ENCODE measurements around the gene DRP2. TPM values are rescaled to one million over a fixed set of nuclear protein-coding genes. Genes with fewer than 3 reads are reported as not detected.
"Not testable (repeated sequence)": the region's sequence is repeated elsewhere in the genome, so short reads cannot be mapped to it uniquely, and the experiment has no call there.

DRP2 gene
- polyA plus RNA-seq, 5 donors = 1.4 to 2.1 (median 1.9) TPM

- no peak for DNase-seq
Measured at GRCh38 chrX:101231080-101231479, 11.5 kb downstream of the DRP2 start.

DNA sequence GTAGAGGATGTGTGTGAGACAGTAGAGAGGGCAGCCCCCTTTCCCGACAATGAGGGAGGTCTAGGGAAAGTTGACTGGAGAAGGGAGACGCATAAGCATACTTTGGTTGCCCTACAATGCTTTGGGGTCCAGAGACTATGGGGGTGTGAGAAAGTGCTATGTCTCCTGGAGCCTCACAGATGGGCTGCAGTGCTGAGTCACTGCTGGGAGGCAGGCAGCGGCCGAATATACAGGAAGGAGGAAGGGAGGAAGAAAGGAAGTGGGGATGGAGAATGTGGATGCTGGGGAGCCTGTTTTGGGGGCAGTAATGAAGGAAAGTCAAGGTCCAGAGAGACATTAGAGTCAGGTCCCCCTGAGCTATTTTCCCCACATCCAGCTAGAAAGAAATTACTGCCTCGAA lies 12.7 kb downstream of the DRP2 start:
- DNase-seq = no peak

GRCh38 chrX:101237041-101237440 lies 17.5 kb downstream of the DRP2 start:
- DNase-seq = no peak

DNA sequence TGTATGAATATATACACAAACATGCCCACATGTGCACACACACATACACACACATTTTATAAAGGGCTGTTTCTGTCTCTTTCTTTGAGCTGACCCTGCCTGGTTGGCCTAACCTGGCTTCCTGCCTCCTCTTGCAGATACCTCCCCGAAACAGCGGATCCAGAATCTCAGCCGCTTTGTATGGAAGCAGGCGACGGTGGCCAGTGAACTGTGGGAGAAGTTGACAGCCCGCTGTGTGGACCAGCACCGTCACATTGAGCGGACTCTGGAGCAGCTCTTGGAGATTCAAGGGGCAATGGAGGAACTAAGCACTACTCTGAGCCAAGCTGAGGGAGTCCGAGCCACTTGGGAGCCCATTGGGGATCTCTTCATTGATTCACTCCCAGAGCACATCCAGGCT lies 21.9 kb downstream of the DRP2 start:
- no peak for DNase-seq

DNA sequence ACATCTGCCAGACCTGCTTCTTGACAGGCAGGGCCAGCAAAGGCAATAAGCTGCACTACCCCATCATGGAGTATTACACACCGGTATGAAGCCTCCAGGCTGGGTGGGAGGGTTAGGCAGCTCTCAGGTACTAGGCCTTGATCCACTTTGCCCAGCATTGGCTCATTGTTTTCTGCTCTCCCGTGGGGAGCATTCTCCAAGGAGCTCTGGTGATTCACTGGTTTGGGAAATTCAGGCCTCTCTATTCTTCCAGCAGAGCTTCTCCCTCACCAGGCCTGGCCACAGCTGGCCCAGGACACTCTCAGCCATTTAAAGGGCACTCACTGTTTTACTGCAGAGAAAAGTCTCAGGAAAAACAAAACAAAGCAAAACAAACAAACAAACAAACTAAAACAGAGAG lies 33.0 kb downstream of the DRP2 start:
- no peak for DNase-seq

DNA sequence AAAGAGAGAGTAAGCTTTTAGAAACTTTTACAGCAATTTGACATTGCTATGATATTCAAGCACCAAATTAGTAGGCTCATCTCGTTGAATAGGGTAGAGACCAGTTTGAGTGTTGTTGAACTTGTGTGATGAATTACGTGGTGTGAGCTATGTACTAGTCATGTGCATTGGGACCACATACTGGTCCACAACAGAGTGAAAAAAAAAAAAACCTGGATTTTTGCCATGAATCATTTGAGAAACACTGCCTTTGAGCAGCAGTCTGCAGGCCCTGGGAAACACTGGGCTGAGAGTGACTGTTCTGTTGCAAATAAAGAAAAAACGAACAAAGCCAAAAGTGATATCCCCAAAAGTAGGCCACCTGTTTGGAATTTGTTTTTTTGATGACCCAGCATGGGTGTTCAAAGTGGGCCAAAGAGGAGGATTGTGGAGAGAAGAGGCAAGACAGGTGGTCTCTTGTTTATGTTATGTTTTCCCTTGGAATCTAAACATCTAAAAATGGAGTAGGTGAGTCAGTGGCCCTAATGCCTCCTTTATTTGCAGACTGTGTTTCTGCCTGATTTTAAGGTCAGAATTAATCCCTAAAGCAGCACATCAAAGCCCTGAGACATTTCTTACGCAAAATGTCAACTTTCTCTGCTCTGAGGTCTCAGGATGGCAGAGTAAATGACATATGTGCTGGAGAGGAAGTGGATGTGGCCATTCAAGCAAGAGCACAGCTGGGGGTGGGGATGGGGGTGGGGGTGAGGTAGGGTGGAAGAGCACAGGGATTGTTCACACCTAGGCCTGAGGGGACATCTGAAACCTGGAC lies 38.1 kb downstream of the DRP2 start:
- no peak for DNase-seq

GRCh38 chrX:101258259-101258581 lies 38.6 kb downstream of the DRP2 start:
- no peak for DNase-seq

GRCh38 chrX:101260435-101260834 lies 40.8 kb downstream of the DRP2 start:
- DNase-seq = no peak

DNA sequence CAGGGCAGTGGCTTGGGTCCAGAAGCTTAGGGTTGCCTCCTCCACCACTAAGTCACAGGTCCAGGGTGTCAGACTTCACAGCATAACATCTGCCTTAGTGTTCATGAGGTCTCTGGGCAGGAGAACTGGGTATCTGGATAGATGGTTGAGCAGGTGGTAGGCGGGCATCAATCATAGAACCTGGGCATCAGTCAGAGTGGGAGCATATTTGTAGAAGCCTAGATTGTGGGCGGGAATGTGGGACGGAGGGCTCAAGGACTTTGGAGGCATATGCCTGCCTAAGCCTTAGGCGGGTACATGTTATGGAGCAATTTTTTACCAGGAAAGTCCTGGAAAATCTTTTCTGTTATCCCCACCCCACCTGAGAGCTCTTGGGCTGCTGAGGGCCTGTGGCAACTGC lies 43.0 kb downstream of the DRP2 start:
- DNase-seq = no peak

DNA sequence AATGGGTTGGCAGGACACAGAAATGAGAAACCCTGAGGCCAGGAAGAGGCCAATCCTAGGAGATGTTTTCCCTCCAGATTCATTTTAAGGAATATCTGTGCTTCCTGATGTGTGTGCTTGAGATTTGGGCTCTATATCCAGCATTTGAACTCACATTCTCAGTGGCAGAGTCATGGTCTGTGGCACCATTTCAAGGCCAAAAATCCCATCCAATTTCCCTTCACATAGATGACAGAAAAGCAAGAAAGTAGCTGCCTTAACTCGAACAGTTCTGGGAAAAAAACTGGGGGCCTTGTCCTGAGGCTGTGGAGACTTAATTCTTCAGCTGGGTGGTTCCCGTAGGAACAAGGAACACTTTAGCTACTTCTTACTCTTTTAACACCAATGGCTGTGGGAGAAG lies 44.2 kb downstream of the DRP2 start:
- no peak for DNase-seq

DNA sequence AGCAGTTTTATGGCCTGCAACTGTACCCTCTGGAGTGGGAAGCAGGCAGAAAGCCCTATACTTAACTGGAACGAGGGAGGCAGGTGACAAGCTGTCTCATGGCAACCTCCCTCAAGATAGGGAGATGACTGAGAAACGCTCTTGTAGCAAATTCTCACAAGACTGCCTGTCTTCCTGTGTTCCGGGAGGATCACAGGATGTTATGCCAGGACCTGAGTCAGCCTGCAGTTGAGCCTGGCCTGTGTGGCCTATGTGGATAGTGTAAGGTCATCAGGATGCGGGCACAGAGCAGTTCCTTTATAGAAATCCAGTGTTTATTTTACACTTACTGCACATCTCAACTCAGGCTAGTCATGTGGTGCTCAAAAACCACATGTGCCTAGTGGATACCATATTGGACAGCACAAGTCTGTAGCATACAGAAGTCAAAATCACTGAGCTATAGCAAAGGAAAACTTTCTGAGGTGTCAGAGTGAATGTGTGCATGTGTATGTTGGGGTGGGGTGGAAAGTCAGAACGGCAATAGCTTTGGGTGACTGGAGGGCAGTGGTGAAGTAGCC lies 46.4 kb downstream of the DRP2 start:
- no peak for DNase-seq

DNA sequence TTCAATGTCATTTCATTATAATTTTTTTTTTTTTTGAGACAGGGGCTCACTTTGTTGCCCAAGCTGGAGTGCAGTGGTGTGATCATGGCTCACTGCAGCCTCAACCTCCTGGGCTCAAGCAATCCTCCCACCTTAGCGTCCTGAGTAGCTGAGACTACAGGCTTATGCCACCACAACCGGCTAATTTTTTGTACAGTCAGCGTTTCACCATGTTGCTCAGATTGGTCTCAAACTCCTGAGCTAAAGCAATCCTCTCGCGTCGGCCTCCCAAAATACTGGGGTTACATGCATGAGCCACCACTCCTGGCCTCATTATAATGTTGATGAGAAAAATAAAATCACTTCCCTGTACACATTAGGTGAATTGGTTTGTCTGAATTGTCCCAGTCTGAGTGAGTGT lies 54.6 kb downstream of the DRP2 start:
- DNase-seq = no peak

GRCh38 chrX:101276238-101276637 lies 56.7 kb downstream of the DRP2 start:
- DNase-seq = no peak

- peak; percentile 12 to 22 for DNase-seq
Measured at GRCh38 chrX:101287402-101287801, 67.8 kb downstream of the DRP2 start.

DNA sequence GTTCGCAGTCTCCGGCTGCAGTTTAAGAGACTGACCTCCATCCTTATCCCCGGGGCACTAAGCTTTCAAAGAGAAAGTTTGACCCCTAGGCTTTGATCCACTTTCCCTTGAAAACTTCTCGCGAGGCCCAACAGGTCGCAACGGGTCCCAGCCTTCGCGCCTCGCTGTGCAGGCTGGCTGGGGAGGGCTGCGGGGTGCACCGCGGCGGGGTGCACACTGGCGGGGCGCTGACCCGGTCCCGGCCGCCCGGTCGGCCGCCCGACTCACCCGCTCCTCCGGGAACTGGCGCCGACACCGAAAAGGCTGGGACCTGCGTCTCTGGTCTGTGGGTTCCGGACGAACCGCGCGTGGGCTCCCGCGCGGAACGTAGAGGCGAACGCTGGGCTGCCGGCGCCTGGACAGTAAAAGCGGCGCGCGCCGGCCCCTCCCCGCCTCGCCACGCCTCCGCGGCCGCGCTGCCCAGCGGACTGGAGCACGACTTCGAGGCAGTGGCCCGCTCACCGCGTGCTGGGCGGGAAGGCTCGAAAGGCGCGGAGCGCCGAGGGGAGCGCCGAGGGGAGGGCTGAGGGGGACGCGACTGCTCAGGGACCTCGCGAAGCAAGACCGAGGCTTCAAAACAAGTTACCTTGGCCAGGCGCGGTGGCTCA lies 71.5 kb downstream of the DRP2 start, which contains the start of gene TAF7L:
Gene TAF7L (minus strand): TSS at position 378 of the 647 bp plus-strand sequence. CDS start 3,791 bp downstream, outside the sequence.
- DNase-seq = no peak

- DNase-seq = not testable (repeated sequence)
Measured at GRCh38 chrX:101295603-101296002, 76.0 kb downstream of the DRP2 start.

- DNase-seq = no peak
Measured at GRCh38 chrX:101303790-101304189, 84.2 kb downstream of the DRP2 start.

Other genes with a start within 250 kb of the DRP2 start
- gene TRMT2B, start 167.7 kb upstream of the DRP2 start, polyA plus RNA-seq (ENCODE audit: insufficient read depth in 1 of 5, insufficient read length in 5 of 5, low replicate concordance in 1 of 5) = 10 to 100 TPM in 4 of 5 donors, 1 to 10 TPM in 1; 9.6 to 12.8 (median 12.3) TPM
- 10 to 100 TPM in 4 of 5 donors, 1 to 10 TPM in 1; 9.0 to 17.1 (median 13.5) TPM for gene TMEM35A, start 140.9 kb upstream of the DRP2 start, polyA plus RNA-seq (ENCODE audit: insufficient read depth in 1 of 5, insufficient read length in 5 of 5, low replicate concordance in 1 of 5)
- 10 to 100 TPM in 2 of 5 donors, 1 to 10 TPM in 3; 5.4 to 17.1 (median 8.8) TPM for gene CENPI, start 121.6 kb upstream of the DRP2 start, polyA plus RNA-seq (ENCODE audit: insufficient read depth in 1 of 5, insufficient read length in 5 of 5, low replicate concordance in 1 of 5)
- gene TAF7L, start 71.5 kb downstream of the DRP2 start, polyA plus RNA-seq (ENCODE audit: insufficient read depth in 1 of 5, insufficient read length in 5 of 5, low replicate concordance in 1 of 5) = under 1 TPM; 0.27 to 0.55 (median 0.37) TPM
- 10 to 100 TPM; 11.3 to 15.6 (median 14.9) TPM for gene TIMM8A, start 129.0 kb downstream of the DRP2 start, polyA plus RNA-seq (ENCODE audit: insufficient read depth in 1 of 5, insufficient read length in 5 of 5, low replicate concordance in 1 of 5)
- gene BTK, start 166.4 kb downstream of the DRP2 start, polyA plus RNA-seq (ENCODE audit: insufficient read depth in 1 of 5, insufficient read length in 5 of 5, low replicate concordance in 1 of 5) = 1 to 10 TPM; 3.7 to 6.0 (median 4.2) TPM
- gene RPL36A, start 171.2 kb downstream of the DRP2 start, polyA plus RNA-seq (ENCODE audit: insufficient read depth in 1 of 5, insufficient read length in 5 of 5, low replicate concordance in 1 of 5) = 1,000 to 10,000 TPM; 1,178 to 1,967 (median 1,327) TPM
- gene GLA, start 188.1 kb downstream of the DRP2 start, polyA plus RNA-seq (ENCODE audit: insufficient read depth in 1 of 5, insufficient read length in 5 of 5, low replicate concordance in 1 of 5) = 10 to 100 TPM; 23.9 to 31.4 (median 27.5) TPM
- gene HNRNPH2, start 188.4 kb downstream of the DRP2 start, polyA plus RNA-seq (ENCODE audit: insufficient read depth in 1 of 5, insufficient read length in 5 of 5, low replicate concordance in 1 of 5) = 100 to 1,000 TPM in 2 of 5 donors, 10 to 100 TPM in 3; 84.0 to 111 (median 98.1) TPM

Measured in right lung (tissue), 5 donors.